Measurements from ENCODE around the gene TRIM62.

TRIM62 gene

DNA sequence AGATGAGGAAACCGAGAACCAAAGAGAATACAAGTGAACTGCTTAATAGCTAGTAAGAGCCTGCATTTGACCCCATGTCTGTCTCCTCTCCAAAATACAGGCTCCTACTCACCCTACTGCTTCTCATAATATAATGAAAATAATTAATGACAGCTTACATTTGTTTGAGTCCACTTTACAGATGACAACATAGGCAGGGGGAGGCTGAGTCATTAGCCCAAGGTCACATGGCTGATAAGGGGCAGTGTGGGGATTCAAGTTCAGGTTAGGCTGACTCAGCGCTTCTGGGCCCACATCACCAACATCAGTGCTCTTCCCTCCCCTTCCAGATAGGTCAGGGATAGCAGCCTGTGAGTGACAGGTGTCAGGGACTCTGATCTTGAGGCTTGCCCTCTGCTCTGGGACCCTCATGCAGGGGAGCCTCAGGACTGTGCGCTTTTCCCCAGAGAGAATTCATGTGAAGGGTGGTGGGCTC, 84.7 kb downstream of the TRIM62 start:
- no peak for DNase-seq

DNA sequence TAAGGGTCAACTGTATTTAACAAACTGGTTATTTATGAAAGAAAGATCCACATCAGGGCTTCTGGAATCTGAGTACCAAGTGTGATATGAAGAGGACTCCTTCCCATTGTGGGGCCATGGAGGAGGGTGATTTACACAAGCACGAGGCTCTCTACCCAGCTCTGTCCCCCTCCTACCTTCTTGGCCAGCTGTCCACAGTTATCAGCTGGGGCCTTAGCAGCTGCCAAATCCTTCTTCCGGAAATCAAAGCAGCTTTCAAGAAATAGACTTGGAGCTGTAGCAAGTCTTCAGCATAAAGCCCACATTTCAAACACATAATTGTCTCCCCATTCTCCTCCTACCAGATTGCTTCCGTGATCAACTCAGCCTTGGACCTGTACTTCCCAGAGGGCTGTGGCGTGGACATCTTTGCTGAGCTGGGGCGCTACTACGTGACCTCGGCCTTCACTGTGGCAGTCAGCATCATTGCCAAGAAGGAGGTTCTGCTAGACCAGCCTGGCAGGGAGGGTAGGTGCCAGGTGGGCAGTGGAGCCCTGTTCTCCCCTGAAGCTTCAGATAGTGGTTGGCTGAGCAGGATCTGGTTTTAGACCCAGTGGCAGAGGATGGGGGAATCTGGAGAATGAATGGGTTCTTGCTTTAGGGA, 85.4 kb downstream of the TRIM62 start:
- no peak for DNase-seq
